Subcutaneous adipose tissue (tissue), 4 donors: Measurements from ENCODE around the gene TDRD10. TPM values are rescaled to one million over a fixed set of nuclear protein-coding genes. Genes with fewer than 3 reads are reported as not detected.

Source experiments
- CTCF ChIP-seq: fragments of 450-650 bp; IDR thresholded peaks from one replicate; pipeline ENCODE4 v1.5.1; 2016; ENCODE audit warnings: low read depth, mild to moderate bottlenecking, control low read depth, antibody characterized with exemption, moderate library complexity
- total RNA-seq, 4 donors: library from RNA; depleted of rRNA; stranded (reverse); fragments of >200 nt; gene quantifications; one replicate each; pipeline ENCODE4 v1.1.0, GENCODE V29; 2016

TDRD10 gene
- total RNA-seq, 4 donors from 2014 or later = 3.7 to 9.0 (median 7.0) TPM

DNA sequence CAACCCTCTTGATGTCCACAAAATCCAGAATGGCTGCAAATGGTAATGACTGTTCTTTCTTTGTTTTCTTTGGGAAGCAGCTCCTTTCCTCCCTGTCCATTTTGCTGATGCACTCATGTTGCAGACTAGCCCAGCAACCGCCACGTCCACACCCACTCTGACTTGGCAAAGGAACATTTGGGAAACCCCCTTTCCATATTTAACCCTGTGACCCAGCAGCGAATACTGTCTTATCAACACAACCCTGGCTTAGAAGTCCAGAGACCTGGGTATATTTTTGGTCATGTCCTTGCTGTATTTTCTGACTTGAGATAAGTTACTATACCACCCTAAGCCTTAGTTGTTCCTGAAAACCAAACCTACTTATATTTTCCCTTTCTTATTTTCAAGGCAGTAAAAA is 18.3 kb downstream of the TDRD10 start:
- TF ChIP-seq CTCF = no peak

GRCh38 chr1:154521695-154522094 is 19.7 kb downstream of the TDRD10 start:
- TF ChIP-seq CTCF = no peak

DNA sequence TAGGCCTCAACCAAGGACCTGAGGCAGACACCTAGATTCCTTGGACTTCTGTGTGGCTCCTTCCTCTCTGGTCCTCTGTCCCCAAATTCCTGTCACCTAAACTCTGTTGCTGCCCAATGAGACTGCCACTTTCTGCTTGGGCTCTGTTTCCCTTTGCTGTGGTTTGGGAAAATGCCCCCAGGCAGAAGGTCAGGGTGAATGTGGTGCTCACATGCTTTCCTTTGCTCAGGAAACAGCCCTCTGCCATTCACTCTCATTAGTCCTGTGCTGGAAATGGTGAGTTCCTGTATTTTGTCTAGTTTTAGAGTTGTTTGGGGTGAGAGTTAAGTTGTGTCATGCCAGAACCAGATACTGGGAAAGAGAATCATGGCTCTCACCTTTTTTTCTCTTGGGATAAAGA is 22.9 kb downstream of the TDRD10 start:
- no peak for TF ChIP-seq CTCF

GRCh38 chr1:154527192-154527591 is 25.2 kb downstream of the TDRD10 start:
- TF ChIP-seq CTCF = no peak

GRCh38 chr1:154529308-154529707 is 27.3 kb downstream of the TDRD10 start:
- TF ChIP-seq CTCF = no peak

- no peak for TF ChIP-seq CTCF
Measured at GRCh38 chr1:154533952-154534844, 32.2 kb downstream of the TDRD10 start.

- no peak for TF ChIP-seq CTCF
Measured at GRCh38 chr1:154536570-154536969, 34.6 kb downstream of the TDRD10 start.
